K562 (cell line): ENCODE measurements around the gene MOCOS. TPM values are rescaled to one million over a fixed set of nuclear protein-coding genes. Genes with fewer than 3 reads are reported as not detected.

Experiments used
- ATF1 ChIP-seq, 2 experiments: fragments of 450-650 bp in 1 of 2; IDR thresholded peaks; 2 replicates each; pipeline ENCODE4 v1.6.1; 2016; ENCODE audit warnings: missing compliant biosample characterization in 1 of 2, missing genetic modification characterization in 1 of 2
- ATF7 ChIP-seq: fragments of 450-650 bp; IDR thresholded peaks from 2 replicates; pipeline ENCODE4 v1.7.1; 2014; ENCODE audit warnings: mild to moderate bottlenecking, moderate library complexity
- CBX3 ChIP-seq, 2 experiments: IDR thresholded peaks; 1 replicate in 1 of 2; 2 replicates in 1 of 2; pipeline ENCODE4 v1.6.1; 2012; ENCODE audit warnings: inconsistent platforms in 2 of 2, low read length in 2 of 2, borderline replicate concordance in 1 of 2, control low read depth in 1 of 2
- EP300 ChIP-seq: IDR thresholded peaks from 2 replicates; pipeline ENCODE4 v1.6.1; 2012; ENCODE audit warnings: low read length, improper control_type of control experiment
- FOS ChIP-seq: IDR thresholded peaks from 3 replicates; pipeline ENCODE4 v1.6.1; 2011; ENCODE audit not compliant: insufficient read length; ENCODE audit errors: extremely low read depth
- GABPB1 ChIP-seq: sonication (generic); formaldehyde crosslinking; IDR thresholded peaks from 2 replicates; pipeline ENCODE4 v1.8.0; 2022; ENCODE audit warnings: mild to moderate bottlenecking, missing genetic modification reagents
- GTF2F1 ChIP-seq: IDR thresholded peaks from 2 replicates; pipeline ENCODE4 v1.6.1; 2011; ENCODE audit warnings: low read depth, low read length, improper control_type of control experiment
- SPI1 ChIP-seq: IDR thresholded peaks from 2 replicates; pipeline ENCODE4 v1.6.1; 2011; ENCODE audit warnings: low read depth, low read length, control low read depth, borderline replicate concordance
- SRSF7 ChIP-seq: fragments of 200-400 bp; formaldehyde crosslinking; optimal IDR thresholded peaks from 2 replicates; pipeline ENCODE3; 2017; ENCODE audit warnings: mild to moderate bottlenecking, low read depth, low read length
- ZC3H8 ChIP-seq: fragments of 450-650 bp; IDR thresholded peaks from 2 replicates; pipeline ENCODE4 v1.6.1; 2017
- ZNF133 ChIP-seq: fragments of 250-450 bp; sonication (Bioruptor Pico); IDR thresholded peaks from 2 replicates; pipeline ENCODE4 v1.4.0; 2020; ENCODE audit warnings: mild to moderate bottlenecking
- ZNF589 ChIP-seq: fragments of 200-800 bp; sonication (Bioruptor generic); IDR thresholded peaks from 2 replicates; pipeline ENCODE4 v1.6.1; 2016; ENCODE audit warnings: low read depth, missing genetic modification characterization, missing compliant biosample characterization
- polyA plus RNA-seq, 8 experiments: library from polyadenylated mRNA; depleted of rRNA in 4 of 8; stranded (reverse) in 5 of 8; unstranded in 3 of 8; fragments of >200 nt; fragmentation: Nextera tagmentation in 2 of 8; fragmentation: Illumina TruSeq in 1 of 8; extraction: Ambion mirVana in 2 of 8; extraction: Trizol in 1 of 8; gene quantifications; 2 replicates each; pipeline versions ENCODE4 v1.2.1 to v1.2.3, GENCODE V29; 2011 to 2014; ENCODE audit warnings: inconsistent platforms in 1 of 8, missing spikeins in 1 of 8
- total RNA-seq, 7 experiments: library from RNA; depleted of rRNA in 6 of 7; stranded (reverse); fragments of >200 nt in 6 of 7; fragmentation: Illumina TruSeq in 2 of 7; extraction: Trizol in 2 of 7; gene quantifications; 2 replicates each; pipeline versions ENCODE4 v1.2.1 to v1.2.3, GENCODE V29; 2011 to 2021; ENCODE audit warnings: low replicate concordance in 1 of 7
- TF ChIP-seq, protein P1 (sequence below): fragments of 450-650 bp; formaldehyde crosslinking; IDR thresholded peaks from 2 replicates; pipeline ENCODE4 v1.4.0; 2022; ENCODE audit warnings: missing genetic modification characterization
- TF ChIP-seq, protein P2 (sequence below): sonication (generic); formaldehyde crosslinking; IDR thresholded peaks from 2 replicates; pipeline ENCODE4 v1.8.0; 2022; ENCODE audit warnings: mild to moderate bottlenecking, low read depth, missing genetic modification reagents
- TF ChIP-seq, protein P3 (sequence below): IDR thresholded peaks from 2 replicates; pipeline ENCODE4 v1.6.1; 2014; ENCODE audit warnings: antibody characterized with exemption
- TF ChIP-seq, protein P4 (sequence below): fragments of 250-450 bp; sonication (Bioruptor Pico); IDR thresholded peaks from 2 replicates; pipeline ENCODE4 v1.5.0; 2020; ENCODE audit warnings: mild to moderate bottlenecking
- TF ChIP-seq, protein P5 (sequence below): fragments of 450-650 bp; IDR thresholded peaks from 2 replicates; pipeline ENCODE4 v1.6.1; 2016; ENCODE audit warnings: missing biosample characterization, missing genetic modification characterization
- TF ChIP-seq, protein P6 (sequence below): fragments of 450-650 bp; IDR thresholded peaks from 2 replicates; pipeline ENCODE4 v1.6.1; 2014; ENCODE audit warnings: low read depth, mild to moderate bottlenecking, moderate library complexity, borderline replicate concordance

Gene MOCOS
- total and polyA plus RNA-seq, 9 of the 15 experiments (the other 6 are each of a cell fraction or from before 2014, with no cell fraction given): 4.5 to 12.4 (median 9.1) TPM

DNA sequence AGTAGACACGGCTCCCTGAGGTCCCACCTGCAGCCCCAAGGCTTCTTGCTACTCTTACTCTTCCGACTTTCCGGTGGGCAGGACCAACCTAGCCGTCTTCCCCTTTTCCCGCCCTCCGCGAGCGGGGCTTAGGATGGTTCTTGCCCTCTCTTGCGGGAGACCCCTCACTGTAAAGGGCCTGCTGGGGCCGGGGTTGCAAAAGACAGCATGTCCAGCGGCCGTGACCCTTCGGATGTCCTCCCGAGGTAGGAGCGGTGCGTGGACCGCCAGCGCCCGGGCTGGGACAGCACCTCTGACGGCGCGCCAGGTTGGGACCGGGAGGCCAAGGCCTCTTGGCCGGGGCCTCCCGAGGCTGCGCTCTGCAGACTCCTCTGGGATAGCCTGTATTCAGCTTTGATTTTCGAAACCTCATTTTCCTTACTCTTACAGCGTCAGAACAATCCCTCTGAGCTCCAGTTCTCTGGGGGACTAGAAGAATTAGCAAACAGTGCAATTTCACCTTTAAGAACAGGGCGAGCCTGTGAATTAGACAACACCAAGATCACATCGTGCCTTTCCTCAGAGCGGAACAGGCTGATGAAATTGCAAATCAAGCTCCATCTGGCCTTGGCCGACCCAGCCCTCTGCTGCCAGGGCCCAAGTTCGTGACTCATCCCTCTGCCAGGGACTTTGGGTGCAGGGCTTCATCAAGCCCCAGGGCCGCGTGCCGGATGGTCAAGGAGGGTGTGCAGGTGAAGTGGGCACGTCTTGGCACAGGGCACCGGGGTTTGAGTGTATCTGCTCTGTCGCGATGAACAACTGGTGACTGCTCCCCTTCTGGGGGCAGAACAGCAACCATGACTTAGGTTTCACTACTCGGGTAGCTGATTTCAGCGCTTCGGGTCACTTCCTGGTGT, 777 bp downstream of the MOCOS start (continued):
- TF ChIP-seq ZC3H8 (no peak), FOS (no peak), SRSF7 (no peak), EP300 (no peak), ZNF133 (CRISPR knock-in tag) (no peak), GABPB1 (CRISPR knock-in tag) (no peak), CBX3 (IDR thresholded peaks at IDR 0.05; ENCODE audit: borderline replicate concordance in 1 of 2, low read length in 2 of 2) (no peak), GTF2F1 (no peak), SPI1 (peak; percentile 48; the same call in 1 of the 2 replicates), ATF1 (CRISPR knock-in tag; IDR thresholded peaks at IDR 0.05) (no peak), ATF1 (tag; IDR thresholded peaks at IDR 0.05) (no peak), ATF7 (no peak), ZNF589 (peak; percentile 31; the same call in 1 of the 2 replicates)
- TF ChIP-seq, protein P1, sequence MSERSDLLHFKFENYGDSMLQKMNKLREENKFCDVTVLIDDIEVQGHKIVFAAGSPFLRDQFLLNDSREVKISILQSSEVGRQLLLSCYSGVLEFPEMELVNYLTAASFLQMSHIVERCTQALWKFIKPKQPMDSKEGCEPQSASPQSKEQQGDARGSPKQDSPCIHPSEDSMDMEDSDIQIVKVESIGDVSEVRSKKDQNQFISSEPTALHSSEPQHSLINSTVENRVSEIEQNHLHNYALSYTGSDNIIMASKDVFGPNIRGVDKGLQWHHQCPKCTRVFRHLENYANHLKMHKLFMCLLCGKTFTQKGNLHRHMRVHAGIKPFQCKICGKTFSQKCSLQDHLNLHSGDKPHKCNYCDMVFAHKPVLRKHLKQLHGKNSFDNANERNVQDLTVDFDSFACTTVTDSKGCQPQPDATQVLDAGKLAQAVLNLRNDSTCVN: no peak
- TF ChIP-seq, protein P2, sequence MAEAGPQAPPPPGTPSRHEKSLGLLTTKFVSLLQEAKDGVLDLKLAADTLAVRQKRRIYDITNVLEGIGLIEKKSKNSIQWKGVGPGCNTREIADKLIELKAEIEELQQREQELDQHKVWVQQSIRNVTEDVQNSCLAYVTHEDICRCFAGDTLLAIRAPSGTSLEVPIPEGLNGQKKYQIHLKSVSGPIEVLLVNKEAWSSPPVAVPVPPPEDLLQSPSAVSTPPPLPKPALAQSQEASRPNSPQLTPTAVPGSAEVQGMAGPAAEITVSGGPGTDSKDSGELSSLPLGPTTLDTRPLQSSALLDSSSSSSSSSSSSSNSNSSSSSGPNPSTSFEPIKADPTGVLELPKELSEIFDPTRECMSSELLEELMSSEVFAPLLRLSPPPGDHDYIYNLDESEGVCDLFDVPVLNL (CRISPR knock-in tag): 0 out of 2 replicates have a peak, but pooled peaks have one; percentile 58
- TF ChIP-seq, protein P3, sequence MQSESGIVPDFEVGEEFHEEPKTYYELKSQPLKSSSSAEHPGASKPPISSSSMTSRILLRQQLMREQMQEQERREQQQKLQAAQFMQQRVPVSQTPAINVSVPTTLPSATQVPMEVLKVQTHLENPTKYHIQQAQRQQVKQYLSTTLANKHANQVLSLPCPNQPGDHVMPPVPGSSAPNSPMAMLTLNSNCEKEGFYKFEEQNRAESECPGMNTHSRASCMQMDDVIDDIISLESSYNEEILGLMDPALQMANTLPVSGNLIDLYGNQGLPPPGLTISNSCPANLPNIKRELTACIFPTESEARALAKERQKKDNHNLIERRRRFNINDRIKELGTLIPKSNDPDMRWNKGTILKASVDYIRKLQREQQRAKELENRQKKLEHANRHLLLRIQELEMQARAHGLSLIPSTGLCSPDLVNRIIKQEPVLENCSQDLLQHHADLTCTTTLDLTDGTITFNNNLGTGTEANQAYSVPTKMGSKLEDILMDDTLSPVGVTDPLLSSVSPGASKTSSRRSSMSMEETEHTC: no peak
- TF ChIP-seq, protein P4, sequence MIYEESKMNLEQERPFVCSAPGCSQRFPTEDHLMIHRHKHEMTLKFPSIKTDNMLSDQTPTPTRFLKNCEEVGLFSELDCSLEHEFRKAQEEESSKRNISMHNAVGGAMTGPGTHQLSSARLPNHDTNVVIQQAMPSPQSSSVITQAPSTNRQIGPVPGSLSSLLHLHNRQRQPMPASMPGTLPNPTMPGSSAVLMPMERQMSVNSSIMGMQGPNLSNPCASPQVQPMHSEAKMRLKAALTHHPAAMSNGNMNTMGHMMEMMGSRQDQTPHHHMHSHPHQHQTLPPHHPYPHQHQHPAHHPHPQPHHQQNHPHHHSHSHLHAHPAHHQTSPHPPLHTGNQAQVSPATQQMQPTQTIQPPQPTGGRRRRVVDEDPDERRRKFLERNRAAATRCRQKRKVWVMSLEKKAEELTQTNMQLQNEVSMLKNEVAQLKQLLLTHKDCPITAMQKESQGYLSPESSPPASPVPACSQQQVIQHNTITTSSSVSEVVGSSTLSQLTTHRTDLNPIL: no peak
- TF ChIP-seq, protein P5, sequence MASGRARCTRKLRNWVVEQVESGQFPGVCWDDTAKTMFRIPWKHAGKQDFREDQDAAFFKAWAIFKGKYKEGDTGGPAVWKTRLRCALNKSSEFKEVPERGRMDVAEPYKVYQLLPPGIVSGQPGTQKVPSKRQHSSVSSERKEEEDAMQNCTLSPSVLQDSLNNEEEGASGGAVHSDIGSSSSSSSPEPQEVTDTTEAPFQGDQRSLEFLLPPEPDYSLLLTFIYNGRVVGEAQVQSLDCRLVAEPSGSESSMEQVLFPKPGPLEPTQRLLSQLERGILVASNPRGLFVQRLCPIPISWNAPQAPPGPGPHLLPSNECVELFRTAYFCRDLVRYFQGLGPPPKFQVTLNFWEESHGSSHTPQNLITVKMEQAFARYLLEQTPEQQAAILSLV (tag): 0 out of 2 replicates have a peak, but pooled peaks have one; percentile 23
- TF ChIP-seq, protein P6, sequence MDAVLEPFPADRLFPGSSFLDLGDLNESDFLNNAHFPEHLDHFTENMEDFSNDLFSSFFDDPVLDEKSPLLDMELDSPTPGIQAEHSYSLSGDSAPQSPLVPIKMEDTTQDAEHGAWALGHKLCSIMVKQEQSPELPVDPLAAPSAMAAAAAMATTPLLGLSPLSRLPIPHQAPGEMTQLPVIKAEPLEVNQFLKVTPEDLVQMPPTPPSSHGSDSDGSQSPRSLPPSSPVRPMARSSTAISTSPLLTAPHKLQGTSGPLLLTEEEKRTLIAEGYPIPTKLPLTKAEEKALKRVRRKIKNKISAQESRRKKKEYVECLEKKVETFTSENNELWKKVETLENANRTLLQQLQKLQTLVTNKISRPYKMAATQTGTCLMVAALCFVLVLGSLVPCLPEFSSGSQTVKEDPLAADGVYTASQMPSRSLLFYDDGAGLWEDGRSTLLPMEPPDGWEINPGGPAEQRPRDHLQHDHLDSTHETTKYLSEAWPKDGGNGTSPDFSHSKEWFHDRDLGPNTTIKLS: peak; percentile 11; the same call in 1 of the 2 replicates
